OCI-LY1 (cell line): ENCODE measurements around the gene BATF.

Experiments used
- H2AFZ ChIP-seq: fragments of 200-600 bp; sonication (generic), shearing (Covaris generic); 2 replicates; pipeline ENCODE4 v1.6.0; 2014; ENCODE audit warnings: antibody characterized with exemption, mild to moderate bottlenecking, low read length
- H3F3A ChIP-seq: fragments of 200-600 bp; sonication (generic), shearing (Covaris generic); 2 replicates; pipeline ENCODE4 v1.6.0; 2014; ENCODE audit warnings: mild to moderate bottlenecking, antibody characterized with exemption, low read length, moderate library complexity; ENCODE audit not compliant: insufficient read depth
- H3K27ac ChIP-seq: fragments of 200-600 bp; sonication (generic); 2 replicates; pipeline ENCODE4 v1.5.1; 2014; ENCODE audit warnings: low read length, mixed run types, mild to moderate bottlenecking, low read depth; ENCODE audit not compliant: poor library complexity, severe bottlenecking
- H3K27me3 ChIP-seq: fragments of 200-600 bp; sonication (generic); 2 replicates; pipeline ENCODE4 v1.6.0; 2014; ENCODE audit warnings: antibody characterized with exemption, mild to moderate bottlenecking, low read length, moderate library complexity; ENCODE audit not compliant: insufficient read depth
- H3K36me3 ChIP-seq: fragments of 200-600 bp; sonication (generic); 2 replicates; pipeline ENCODE4 v1.6.1; 2014; ENCODE audit warnings: mild to moderate bottlenecking, antibody characterized with exemption, low read length, moderate library complexity, mixed read lengths; ENCODE audit not compliant: insufficient read depth
- H3K4me1 ChIP-seq: fragments of 200-600 bp; sonication (generic); 2 replicates; pipeline ENCODE4 v1.5.1; 2014; ENCODE audit warnings: mild to moderate bottlenecking, low read length, moderate library complexity; ENCODE audit not compliant: insufficient read depth, severe bottlenecking
- H3K4me2 ChIP-seq: fragments of 200-600 bp; sonication (generic), shearing (Covaris generic); 2 replicates; pipeline ENCODE4 v1.6.1; 2014; ENCODE audit warnings: low read length
- H3K4me3 ChIP-seq: fragments of 200-600 bp; sonication (generic); 2 replicates; pipeline ENCODE4 v1.5.1; 2014; ENCODE audit warnings: low read length, low read depth, mild to moderate bottlenecking, mixed read lengths; ENCODE audit not compliant: poor library complexity, severe bottlenecking
- H3K79me2 ChIP-seq: fragments of 200-600 bp; shearing (Covaris generic); 2 replicates; pipeline ENCODE4 v1.6.1; 2016; ENCODE audit warnings: mixed run types, low read length, mixed read lengths; ENCODE audit not compliant: insufficient read depth
- H3K9ac ChIP-seq: fragments of 200-600 bp; sonication (generic), shearing (Covaris generic); 2 replicates; pipeline ENCODE4 v1.6.1; 2014; ENCODE audit warnings: mild to moderate bottlenecking, low read length, mixed read lengths
- H3K9me2 ChIP-seq: fragments of 200-600 bp; sonication (generic), shearing (Covaris generic); 2 replicates; pipeline ENCODE4 v1.6.1; 2014; ENCODE audit warnings: low read depth, mild to moderate bottlenecking, low read length, mixed read lengths
- H3K9me3 ChIP-seq: fragments of 200-600 bp; shearing (Covaris generic); 2 replicates; pipeline ENCODE4 v1.6.1; 2014; ENCODE audit warnings: low read length, mixed read lengths
- H4K20me1 ChIP-seq: fragments of 200-600 bp; sonication (generic), shearing (Covaris generic); 2 replicates; pipeline ENCODE4 v1.6.0; 2016; ENCODE audit warnings: mild to moderate bottlenecking, low read length; ENCODE audit not compliant: insufficient read depth
- EZH2 ChIP-seq: fragments of 200-600 bp; sonication (generic), shearing (Covaris generic); IDR thresholded peaks from 2 replicates; pipeline ENCODE4 v1.8.0; 2017; ENCODE audit warnings: borderline replicate concordance, mixed run types, mild to moderate bottlenecking, antibody characterized with exemption, low read length, moderate library complexity, mixed read lengths
- TF ChIP-seq, protein P1 (sequence below): fragments of 200-600 bp; sonication (generic), shearing (Covaris generic); IDR thresholded peaks from 2 replicates; pipeline ENCODE4 v1.5.1; 2017; ENCODE audit warnings: mild to moderate bottlenecking, antibody characterized with exemption, low read length, moderate library complexity, mixed read lengths

BATF gene

GRCh38 chr14:75553761-75554364 lies 31.6 kb downstream of the BATF start:
- H3K4me1 ChIP-seq = no peaks in the 10 kb centered on the region
- H3K4me3 ChIP-seq = no peak overlapping the region
- no peak overlapping the region for H3K9ac ChIP-seq
- no peak for TF ChIP-seq EZH2
- TF ChIP-seq, protein P1, sequence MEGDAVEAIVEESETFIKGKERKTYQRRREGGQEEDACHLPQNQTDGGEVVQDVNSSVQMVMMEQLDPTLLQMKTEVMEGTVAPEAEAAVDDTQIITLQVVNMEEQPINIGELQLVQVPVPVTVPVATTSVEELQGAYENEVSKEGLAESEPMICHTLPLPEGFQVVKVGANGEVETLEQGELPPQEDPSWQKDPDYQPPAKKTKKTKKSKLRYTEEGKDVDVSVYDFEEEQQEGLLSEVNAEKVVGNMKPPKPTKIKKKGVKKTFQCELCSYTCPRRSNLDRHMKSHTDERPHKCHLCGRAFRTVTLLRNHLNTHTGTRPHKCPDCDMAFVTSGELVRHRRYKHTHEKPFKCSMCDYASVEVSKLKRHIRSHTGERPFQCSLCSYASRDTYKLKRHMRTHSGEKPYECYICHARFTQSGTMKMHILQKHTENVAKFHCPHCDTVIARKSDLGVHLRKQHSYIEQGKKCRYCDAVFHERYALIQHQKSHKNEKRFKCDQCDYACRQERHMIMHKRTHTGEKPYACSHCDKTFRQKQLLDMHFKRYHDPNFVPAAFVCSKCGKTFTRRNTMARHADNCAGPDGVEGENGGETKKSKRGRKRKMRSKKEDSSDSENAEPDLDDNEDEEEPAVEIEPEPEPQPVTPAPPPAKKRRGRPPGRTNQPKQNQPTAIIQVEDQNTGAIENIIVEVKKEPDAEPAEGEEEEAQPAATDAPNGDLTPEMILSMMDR = no peak
- no peaks in the 10 kb centered on the region for H3K79me2 ChIP-seq
- H3K9me3 ChIP-seq = no peaks in the 10 kb centered on the region
- H3K4me2 ChIP-seq = no peak overlapping the region
- no peaks in the 10 kb centered on the region for H3K36me3 ChIP-seq
- H3K27me3 ChIP-seq = peaks cover 5% of the 10 kb centered on the region; the same call in 1 of the 2 replicates
- H2AFZ ChIP-seq = no peak overlapping the region
- H4K20me1 ChIP-seq = no peaks in the 10 kb centered on the region
- no peaks in the 10 kb centered on the region for H3F3A ChIP-seq
- H3K27ac ChIP-seq = no peak overlapping the region
- no peaks in the 10 kb centered on the region for H3K9me2 ChIP-seq

DNA sequence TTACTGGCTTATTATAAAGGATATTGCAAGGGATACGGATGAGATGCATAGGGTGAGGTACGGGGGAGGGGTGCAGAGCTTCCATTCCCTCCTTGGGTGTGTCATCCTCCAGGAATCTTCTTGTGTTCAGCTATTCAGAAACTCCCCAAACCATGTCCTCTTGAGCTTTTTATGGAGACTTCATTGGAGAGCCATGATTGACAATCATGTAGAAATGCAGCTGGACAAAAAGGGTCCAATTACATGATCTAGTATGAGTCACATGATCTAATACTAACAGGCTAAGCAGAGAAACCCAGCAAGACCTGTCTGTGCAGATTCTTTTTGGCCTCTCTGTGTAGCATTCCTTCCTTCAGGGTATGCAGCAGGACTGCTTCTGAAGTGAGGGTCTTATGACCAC lies 32.2 kb downstream of the BATF start:
- Histone ChIP-seq H3K4me2 (no peak overlapping the region), H3K27ac (no peak overlapping the region), H2AFZ (no peak overlapping the region), H3K4me1 (no peaks in the 10 kb centered on the region), H3K4me3 (no peak overlapping the region), H4K20me1 (no peaks in the 10 kb centered on the region), H3K9me2 (no peaks in the 10 kb centered on the region), H3K36me3 (no peaks in the 10 kb centered on the region), H3K9me3 (no peaks in the 10 kb centered on the region), H3K27me3 (peaks cover 5% of the 10 kb centered on the region; the same call in 1 of the 2 replicates), H3K9ac (no peak overlapping the region), H3K79me2 (no peaks in the 10 kb centered on the region), H3F3A (no peaks in the 10 kb centered on the region)
- TF ChIP-seq, protein P1 = no peak
- TF ChIP-seq EZH2 = no peak

- Histone ChIP-seq H3K9me3 (no peaks in the 10 kb centered on the region), H3K27ac (no peak overlapping the region), H3K27me3 (no peaks in the 10 kb centered on the region), H3K79me2 (no peaks in the 10 kb centered on the region), H3K36me3 (no peaks in the 10 kb centered on the region), H2AFZ (no peak overlapping the region), H3K4me2 (no peak overlapping the region), H3K9ac (no peak overlapping the region), H4K20me1 (no peaks in the 10 kb centered on the region), H3F3A (no peaks in the 10 kb centered on the region), H3K4me3 (no peak overlapping the region), H3K9me2 (no peaks in the 10 kb centered on the region), H3K4me1 (no peaks in the 10 kb centered on the region)
- TF ChIP-seq, protein P1 = no peak
- TF ChIP-seq EZH2 = no peak
Observed at GRCh38 chr14:75558440-75558839, 36.2 kb downstream of the BATF start.
